Measurements from ENCODE around the gene NCKAP1.

NCKAP1 gene

DNA sequence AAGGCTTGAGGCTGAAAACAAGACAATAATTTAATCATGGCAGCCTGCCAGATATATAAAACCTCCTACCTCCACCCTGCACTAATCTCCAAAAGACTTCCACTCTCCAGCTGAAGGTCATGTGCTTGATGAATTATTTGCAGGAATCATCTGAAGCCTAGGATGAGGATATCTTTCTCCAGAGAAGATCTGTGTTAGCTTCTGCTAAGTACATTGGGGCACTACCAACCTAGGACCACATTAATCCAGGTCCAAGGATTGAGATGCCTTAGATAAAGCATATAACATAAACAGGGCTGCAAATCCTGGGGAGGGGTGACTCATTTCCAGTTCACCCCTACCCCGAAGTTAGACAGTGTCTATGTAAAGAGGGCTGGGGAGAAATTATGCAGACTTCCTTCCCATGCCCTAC is 91.3 kb downstream of the NCKAP1 start:
- DNase-seq = no peak

DNA sequence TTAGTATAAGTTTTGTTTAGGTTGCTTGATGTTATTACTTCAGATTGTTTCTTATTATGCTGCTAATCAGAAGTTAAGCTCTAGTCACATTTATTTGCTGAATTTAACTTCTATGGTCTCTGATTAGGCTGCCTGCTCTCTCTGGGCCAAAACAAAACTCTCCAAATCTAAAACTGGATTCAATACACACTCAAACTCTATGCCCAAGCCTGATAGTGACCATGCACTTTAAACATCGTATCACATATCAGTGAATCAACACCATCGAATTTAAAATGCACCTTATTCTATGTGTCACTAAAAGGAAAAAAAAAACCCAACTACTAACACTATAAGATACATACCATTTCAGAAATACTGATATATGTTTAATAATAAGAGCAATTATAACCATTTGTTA is 94.9 kb downstream of the NCKAP1 start:
- DNase-seq = no peak

DNA sequence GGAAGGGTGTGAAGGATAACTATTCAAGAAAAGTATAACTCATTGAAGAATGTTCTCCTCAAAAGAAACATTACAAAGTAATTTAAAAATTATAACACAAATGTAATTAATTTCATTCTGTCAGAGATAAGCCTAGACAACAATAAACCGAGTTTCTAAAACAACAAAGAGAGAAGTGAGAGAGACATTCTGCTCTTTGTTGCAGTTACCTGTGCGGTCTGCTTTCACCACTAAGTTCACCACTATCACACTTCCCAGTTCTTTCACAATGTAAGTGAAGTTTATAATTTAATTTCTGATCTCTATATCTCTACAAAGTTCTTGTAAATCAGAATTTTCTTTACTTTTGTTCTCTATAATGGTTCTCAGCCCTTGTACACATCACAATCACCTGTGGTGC is 95.5 kb downstream of the NCKAP1 start:
- no peak for DNase-seq

DNA sequence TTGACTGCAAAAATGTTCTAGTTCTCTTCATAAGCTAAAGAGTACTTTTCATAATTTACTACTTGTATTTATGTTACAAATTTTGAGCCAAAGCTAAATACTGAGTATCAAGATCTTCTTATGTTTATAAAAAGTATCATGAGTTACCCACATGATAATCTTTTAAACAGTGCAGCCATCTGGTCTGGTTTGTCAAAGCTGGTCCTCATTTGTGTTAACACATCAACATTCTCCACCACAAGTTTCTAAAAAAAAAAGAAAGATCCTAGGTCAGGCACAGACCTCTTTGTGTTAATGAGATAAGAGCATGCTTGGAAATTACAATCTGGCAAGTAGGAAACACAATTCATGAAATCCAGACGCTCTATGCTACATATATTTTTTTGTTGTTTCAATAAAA is 96.3 kb downstream of the NCKAP1 start:
- DNase-seq = no peak

DNA sequence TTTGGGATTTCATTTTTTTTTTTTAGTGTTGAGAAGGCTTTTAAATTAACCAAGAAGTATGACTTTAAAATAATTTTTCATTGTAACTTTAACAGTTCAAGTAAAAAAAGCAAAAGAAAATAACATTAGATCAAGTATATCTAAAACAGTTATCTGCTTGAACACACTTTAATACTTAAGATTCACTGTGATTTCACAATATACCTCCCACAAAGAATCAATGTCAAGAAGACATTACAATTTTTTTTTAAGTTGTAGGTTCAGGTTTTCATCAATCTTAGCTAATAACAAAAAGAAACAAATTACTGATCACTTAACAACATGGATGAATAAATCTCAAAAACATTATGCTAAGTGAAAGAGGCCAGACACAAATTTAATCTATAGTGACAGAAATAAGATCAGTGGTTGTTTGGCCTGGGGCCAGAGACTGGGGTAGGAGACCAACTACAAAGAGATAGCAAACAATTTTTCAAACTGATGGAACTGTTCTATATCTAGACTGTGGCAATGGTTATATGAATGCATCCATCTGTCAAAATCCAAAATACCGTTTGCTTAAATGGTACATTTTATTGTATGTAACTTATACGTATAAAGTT is 97.0 kb downstream of the NCKAP1 start:
- DNase-seq = no peak

DNA sequence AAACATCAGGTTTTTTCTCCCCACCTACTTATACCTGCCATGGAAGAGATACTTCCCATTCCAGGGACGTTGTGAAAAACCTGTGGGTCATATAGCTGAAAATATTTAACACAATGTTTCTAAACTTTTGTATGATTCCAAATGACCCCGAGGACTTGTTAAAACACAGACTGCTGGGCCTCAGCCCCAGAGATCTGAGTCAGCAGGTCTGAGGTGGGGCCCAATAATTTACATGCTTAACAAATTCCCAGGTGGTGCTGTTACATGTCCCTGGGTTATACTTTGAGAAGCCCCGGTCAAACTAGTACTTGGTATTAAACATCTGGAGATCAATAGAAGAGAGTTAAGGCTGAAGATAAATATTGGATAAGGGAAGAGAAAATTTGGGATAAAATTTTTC is 100.4 kb downstream of the NCKAP1 start:
- no peak for DNase-seq

DNA sequence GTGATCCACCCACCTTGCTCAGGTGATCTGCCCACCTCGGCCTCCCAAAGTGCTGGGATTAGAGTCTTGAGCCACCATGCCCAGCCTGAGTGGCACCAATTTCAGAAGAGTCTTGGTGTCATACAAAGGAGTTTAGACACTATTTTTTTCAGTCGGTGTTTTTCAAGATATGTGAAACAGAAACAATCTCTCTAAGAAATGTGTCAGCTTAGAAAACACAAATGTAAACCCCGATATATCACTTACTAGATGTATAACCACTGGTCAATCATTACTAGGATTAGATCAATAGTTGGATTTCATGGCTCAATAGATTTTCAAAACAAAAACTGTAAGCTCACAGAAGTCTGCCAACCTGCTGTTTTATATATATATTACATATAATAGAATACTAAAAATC is 104.6 kb downstream of the NCKAP1 start:
- DNase-seq = no peak

DNA sequence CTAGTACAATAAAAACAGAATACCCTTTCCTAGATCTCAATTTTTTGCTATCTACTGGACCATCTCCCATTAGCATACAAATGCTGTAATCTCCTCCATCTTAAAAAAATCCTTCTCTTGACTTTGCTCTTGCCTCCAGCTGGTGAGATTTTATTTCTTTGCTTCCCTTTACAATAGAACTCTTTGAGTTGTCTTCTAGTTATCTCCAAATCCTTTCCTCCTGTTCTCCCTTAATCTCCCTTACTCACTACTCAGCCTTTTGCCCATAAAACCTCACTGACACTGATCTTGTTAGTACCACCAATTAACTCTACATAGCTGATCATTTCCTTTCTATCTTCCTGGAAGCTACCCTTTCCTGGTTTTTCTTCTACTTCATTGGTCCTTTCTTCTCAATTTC is 108.3 kb downstream of the NCKAP1 start:
- no peak for DNase-seq

DNA sequence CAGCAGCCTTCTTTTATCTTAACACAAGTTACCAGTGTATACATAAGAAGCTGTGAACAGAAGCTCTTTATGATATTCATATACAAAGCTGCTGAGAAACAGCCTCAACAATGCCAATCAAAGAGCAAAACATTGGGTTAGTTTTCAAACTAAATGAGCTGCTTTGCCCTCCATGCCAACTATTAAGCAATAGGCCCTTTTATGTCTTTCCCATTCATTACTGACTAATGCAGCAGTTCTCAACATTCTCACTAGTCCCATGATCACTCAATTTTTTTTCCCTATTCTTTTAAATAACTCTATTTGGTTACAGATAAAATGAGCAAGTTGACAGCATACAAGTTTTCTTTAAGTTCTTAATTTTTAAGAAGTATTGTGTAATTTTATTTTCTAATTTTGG is 114.0 kb downstream of the NCKAP1 start:
- no peak for DNase-seq

DNA sequence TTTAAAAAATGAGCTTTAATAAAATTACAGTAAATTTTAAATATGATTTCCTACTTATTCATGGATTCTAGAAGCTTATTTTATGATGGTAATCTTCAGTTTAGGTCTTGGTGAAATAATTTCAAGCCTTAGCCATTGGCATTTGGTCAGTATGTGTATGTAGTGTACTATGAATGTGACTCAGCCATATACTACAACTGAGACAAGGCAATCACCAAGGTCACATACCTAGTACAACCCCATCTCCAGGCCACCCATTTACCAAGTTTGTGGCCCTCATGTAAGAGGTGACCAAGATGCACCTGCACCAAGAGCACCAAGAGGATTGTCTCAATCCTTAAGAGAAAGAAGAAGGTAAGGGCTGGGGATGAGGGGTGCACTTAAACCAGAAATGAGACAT is 117.0 kb downstream of the NCKAP1 start:
- DNase-seq = no peak

DNA sequence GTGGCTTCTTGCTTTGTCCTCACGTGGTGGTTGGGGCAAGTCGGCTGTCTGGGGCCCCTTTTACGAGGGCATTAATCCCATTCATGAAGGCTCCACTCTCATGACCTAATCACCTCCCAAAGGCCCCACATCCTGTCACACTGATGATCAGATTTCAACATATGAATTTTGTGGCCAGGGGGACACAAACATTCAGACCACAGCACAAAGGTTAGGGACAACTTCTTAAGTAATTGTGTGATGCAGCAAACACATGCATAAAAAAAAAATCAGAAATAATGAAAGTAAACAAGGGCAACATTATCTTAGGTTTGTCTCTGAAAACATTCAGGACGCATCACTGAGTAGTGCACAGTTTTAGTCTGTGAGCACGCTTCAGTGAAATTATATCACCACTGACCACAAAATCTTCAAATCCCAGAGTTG is 117.6 kb downstream of the NCKAP1 start:
- DNase-seq = no peak

DNA sequence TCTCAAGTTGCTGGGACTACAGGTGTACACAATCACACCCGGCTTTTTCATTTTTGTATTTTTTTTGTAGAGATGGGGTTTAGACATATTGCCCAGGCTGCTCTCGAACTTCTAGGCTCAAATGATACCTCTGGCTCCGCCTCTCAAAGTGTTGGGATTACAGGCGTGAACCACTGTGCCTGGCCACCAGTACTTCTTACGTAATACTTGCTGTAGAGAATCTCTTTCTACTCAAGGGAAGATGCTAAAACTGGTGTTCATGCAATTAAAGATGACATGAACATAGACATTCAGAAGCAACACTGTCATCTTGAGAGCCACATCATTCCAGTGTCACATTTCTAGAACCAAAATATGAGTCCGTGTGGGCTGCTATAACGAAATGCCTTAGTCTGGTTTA is 118.2 kb downstream of the NCKAP1 start:
- DNase-seq = no peak

DNA sequence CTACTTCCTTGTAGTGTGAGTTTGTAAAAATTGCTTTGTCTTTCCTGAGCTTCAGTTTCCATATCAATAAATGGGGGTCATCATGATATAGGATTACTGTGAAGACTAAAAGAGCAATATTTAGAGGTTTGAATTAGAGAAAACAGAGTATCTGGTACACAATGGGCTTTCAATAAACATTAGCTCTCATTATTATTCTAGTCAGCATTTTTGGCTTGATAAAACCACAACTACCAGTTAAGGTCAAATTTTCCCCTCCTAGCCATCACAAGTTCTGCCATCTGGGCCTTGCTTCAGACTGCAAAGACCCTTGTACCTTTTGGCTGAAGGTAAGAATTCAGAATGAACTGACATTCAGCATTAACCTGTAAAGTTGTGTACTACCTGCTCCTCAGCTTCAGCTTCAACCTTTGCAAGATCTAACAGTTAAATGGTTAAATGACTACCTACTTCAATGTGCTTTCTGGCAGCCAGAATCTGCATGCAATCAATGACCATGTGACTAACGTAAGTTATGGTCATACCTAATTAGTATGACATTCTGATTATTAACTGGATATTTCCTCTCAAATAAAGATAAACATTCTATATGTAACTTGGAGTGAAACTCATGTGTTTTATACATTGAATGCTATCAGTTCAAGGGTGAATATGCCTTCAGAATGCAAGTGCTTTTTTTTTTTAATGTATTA is 119.2 kb downstream of the NCKAP1 start:
- DNase-seq = no peak

DNA sequence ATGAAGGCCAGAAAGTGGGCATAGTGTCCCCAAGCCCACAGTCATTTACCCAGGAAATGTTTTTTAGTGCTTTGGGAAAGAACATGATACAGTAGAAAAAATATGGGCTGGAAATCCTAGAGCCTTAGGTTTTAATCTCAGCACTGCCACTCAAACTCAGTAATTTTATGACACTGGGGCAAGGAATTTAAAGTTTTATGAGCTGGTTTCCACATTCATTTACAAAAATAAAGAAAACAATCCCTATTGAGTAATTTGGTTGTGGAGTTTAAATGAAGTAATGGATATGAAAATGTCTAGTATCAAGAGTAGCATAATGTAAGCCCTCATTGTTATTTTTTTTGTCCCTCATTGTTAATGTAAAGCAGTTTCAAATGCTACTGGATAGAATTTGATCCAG is 120.3 kb downstream of the NCKAP1 start:
- no peak for DNase-seq

DNA sequence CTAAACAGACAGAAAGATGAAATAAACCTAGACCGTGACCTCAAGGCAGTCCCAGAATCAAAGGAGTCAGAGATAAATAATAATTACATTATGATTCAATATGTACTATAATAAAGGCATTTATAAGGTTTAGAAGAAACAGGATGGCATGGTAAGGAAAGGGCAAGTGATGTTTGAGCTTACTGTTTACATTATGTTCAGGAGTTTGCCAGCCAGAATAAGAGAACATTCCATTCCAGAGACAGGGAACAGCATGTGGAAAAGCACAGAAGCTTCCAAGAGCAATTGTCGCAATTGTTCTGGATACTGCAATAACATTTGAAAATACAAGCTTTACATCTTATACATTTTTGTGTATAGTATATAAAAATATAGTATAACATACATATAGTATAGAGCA is 121.8 kb downstream of the NCKAP1 start:
- no peak for DNase-seq

DNA sequence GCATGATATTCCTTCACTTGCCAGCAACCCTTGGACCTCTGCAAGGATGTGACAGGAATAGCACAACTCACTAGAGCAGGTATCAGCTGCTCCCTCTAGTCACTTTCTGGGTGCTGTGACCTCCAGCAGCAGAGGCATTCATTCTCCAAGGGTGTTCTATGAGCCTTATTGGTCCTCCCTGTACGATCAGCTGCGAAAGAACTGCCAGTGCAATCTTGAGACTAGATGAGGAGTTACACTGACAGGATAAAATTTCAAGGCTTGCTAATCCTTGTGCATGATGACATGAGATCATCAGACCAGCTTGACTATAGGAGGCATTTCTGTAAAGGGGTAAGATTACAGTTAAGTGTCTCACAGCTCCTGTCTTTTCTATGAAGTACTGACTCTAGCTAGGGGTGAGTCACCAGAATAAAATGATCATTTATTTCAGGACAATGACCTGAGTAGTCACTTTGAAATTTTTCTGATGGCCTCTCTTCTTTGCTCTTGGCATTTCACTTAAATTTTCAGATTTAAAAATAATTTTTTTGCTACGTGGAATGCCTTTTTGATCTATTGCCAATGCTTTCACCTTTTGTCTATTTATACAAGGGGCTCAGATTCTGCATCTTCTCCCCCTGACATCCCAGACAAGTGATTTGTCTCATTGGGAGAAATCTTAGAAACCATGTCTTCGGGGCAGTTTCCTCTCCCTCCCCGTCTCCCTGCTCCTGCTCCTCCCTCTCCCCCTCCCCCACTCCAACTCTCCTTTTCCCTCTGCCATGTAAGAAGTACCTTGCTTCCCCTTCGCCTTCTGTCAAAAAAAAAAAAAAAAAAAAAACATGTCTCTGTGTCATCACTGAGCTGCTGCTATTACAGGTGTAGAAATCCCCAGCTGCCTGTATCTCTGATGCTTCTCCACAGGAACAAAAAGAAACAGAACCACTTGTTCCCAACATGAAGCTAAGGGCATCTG is 122.6 kb downstream of the NCKAP1 start:
- no peak for DNase-seq

DNA sequence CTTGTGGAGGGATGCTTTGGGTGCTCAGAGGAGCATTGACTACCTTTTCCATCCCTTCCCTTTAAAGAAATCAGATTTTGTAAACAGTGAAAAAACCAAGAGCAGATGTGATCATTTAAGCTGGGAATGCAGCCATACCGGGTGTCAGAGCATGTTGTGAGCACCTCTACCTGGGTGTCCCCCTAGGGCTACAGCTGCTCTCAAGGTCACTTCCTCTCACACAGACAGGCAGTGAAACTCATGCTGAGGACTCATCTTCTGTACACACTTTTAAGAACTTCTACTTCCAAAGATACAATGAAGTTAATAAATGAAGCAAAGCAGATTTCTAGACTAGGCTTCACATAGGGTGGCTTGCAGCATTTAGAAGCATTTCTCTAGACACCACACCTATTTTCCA is 123.4 kb downstream of the NCKAP1 start:
- DNase-seq = no peak

DNA sequence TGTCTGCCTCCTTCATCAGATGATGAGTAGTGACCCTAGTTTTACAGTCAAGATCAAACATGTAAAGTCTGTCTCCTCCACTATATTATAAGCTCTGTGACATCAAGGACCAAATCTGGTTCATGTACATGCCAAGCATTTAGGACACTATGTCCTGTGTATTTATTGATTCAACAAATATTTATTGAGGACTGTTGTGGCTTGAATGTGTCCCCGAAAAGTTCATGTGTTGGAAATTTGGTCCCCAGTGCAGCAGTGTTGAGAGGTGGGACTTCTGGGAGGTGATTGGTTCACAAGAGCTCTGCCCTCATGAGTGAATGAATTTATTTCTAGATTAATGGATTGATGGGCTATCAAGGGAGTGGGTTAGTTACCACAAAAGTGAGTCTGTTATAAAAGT is 125.2 kb downstream of the NCKAP1 start:
- no peak for DNase-seq

DNA sequence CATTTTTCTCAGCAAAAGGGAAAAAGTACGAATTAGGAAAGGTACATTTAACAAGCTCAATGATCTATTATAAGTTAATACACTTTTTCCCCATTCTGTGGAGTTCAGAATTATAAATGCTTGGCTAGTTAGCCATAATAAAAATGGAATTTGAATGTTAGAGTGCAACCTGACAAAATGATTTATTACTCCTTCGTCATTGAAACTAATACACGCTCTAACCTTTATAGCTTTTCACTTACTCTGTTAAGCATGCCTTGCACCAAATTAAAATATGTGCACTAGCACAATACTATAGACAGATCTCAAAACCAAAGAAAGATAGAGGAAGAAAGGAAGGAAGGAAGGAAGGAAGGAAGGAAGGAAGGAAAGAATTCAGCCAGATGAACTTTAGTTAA is 125.7 kb downstream of the NCKAP1 start:
- no peak for DNase-seq

DNA sequence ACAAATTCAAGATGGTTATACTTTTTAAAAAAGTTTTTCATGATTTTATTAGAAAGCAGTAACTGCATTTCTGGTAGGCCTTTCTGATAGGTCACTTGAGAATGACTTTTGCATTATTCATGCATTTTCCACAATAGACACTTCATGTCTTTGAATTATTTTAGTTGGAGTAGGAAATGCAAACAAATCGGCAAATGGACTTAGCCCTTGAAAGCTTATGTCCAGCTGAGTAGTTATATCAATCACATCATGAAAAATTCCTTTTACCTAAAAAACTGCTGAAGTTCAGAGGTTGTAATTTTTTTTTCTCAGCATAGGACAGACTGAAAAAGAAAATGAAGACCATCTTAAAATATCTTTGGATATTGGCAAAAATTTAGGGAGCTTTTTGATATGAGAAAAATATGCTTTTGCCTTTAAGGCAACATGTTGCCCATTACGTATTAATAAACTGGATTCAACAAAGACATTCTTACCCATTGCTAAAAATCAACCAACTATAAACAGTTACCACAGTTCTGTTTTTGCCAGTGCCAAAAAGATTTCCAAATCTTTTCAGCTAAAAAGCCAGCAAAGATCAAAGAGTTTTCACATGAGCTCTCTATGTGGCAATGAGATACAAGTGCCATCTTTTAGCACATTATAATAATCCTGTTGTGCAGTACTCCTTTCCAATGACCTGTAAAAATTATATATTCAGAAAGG is 126.3 kb downstream of the NCKAP1 start:
- DNase-seq = no peak

DNA sequence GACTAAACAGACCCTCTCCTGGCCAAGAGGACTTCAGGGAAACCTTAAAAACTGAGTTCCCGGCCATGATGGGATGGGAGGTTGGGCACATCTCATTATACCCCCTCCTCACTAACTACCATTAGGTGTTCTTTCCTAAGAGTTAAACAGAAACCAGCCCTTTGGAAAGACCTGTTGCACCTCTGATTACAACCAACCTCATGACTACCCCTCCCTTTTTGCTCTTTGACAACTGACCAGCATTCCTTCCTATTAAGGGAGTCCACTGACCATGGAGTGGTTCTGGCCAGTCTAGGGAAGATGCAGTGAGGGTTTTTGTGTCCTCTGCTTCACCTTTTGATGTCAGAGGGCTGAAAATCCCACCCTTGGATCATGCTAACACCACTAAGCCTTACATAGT is 127.3 kb downstream of the NCKAP1 start:
- no peak for DNase-seq

DNA sequence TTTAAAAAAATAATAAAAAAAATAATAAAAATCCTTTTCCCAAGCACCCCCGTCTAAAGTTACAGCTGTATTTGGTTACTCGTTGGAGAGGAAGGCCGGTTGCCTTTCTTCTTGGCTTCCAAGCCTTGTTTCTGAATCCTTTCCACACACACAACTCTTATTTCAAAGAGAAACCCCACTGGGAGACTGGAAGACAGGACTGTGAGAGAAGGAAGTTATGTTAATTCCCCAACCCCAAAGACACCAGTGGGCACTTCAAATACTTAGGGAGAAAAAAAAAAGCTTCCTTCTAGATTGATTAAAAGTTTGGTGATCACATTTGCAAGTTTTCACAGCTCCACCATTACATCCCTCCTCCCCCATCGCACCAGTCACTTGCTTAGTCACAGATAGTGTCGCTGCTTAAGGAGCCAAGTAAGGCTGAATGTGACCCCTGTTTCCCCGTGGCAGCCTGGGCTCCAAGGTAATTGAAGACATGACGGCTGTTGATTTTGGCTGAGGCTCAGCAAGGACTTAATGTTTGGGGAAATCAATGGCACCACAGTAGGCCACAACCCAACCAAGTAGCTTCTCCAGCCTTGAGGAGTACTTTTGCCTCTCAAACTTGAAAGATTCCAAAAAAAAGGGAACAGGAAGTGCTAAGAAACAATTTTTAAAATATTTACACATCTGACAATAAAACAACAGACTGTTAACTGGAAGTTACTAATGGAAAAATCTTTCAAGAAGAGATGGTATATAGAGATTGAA is 131.0 kb downstream of the NCKAP1 start:
- DNase-seq = no peak

DNA sequence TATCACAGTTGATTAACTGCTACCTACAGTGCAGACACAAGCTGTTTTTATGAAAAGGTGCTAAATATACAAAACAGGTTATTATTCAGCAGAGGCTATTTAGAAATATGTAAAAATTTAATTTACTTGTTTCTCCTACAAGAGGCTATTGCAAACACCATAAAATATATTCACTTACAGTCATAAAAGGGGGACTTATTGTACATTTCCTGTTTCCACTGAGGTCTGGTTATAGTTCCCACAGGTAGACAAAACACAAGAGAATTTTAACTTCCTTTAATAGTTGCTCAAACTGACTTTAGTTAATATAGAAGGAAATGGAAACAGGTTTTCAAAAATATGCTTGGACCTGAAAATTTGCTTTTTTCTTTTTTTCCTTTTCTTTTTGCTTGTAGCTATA is 131.8 kb downstream of the NCKAP1 start:
- DNase-seq = no peak
